ENCODE measurements around the gene EHBP1. TPM values are rescaled to one million over a fixed set of nuclear protein-coding genes. Genes with fewer than 3 reads are reported as not detected.

Gene EHBP1
- total RNA-seq, 4 donors from 2014 or later = 42.9 to 116 (median 58.3) TPM

DNA sequence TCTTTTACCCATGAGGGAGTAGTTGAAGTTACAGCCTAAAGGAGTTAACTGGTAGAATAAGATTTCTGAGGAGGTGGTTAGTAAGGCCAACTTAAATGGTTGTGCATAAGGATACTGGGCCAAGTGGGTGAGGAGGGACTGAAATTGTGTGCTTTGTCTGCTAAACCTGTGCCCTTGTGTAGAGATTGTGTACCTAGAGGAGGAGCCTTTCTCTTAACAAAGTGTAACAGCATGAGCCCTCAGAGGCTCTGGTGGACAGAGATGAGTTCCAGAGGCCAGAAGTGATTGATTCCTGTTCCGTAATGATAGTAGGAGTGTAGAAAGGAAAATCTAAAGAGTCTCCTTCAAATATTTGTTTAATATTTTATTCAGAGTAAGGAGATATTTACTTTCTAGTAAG lies 388.0 kb downstream of the EHBP1 start:
- Histone ChIP-seq H3K36me3 (no peaks in the 10 kb centered on the region), H3K27ac (no peak overlapping the region), H3K4me1 (no peaks in the 10 kb centered on the region), H3K9me3 (no peaks in the 10 kb centered on the region), H3K27me3 (no peaks in the 10 kb centered on the region), H3K4me3 (no peak overlapping the region)
- no peak for TF ChIP-seq EP300 (IDR thresholded peaks at IDR 0.05)
- TF ChIP-seq POLR2A (IDR thresholded peaks at IDR 0.05) = no peak
- no peak for TF ChIP-seq POLR2AphosphoS5 (IDR thresholded peaks at IDR 0.05)
- TF ChIP-seq CTCF (IDR thresholded peaks at IDR 0.05) = no peak
- DNase-seq (ENCODE audit: low spot score in 2 of 2) = no peak
- 92% methylated on average over 1 of the region's 1 CpG for WGBS

Other genes with a start within 250 kb of the EHBP1 start
- gene TMEM17, start 199.5 kb upstream of the EHBP1 start, total RNA-seq = 1 to 10 TPM; 1.1 to 6.1 (median 2.0) TPM

Measured in suprapubic skin (tissue), 4 donors.